ENCODE results near the gene RGS6.

- TF ChIP-seq POLR2AphosphoS5 (IDR thresholded peaks at IDR 0.05), result no peak
- TF ChIP-seq EP300 (IDR thresholded peaks at IDR 0.05), result no peak
Observed at GRCh38 chr14:72558721-72559120, 626.5 kb downstream of the RGS6 start.
